ENCODE results near the gene LDLRAD4.
"Not testable (repeated sequence)": the region's sequence is repeated elsewhere in the genome, so short reads cannot be mapped to it uniquely, and the experiment has no call there.

Gene LDLRAD4

GRCh38 chr18:13480571-13481255, 262.2 kb downstream of the LDLRAD4 start:
- DNase-seq, result no peak

- DNase-seq, result no peak
Measured at GRCh38 chr18:13481331-13481730, 262.8 kb downstream of the LDLRAD4 start.

GRCh38 chr18:13481820-13482617, 263.5 kb downstream of the LDLRAD4 start:
- no peak for DNase-seq

- no peak for DNase-seq
Measured at GRCh38 chr18:13482618-13482945, 264.0 kb downstream of the LDLRAD4 start.

- DNase-seq, result no peak
Measured at GRCh38 chr18:13483316-13484270, 265.0 kb downstream of the LDLRAD4 start.

- DNase-seq, result no peak
Measured at GRCh38 chr18:13485182-13485581, 266.6 kb downstream of the LDLRAD4 start.

GRCh38 chr18:13485604-13486003, 267.0 kb downstream of the LDLRAD4 start:
- no peak for DNase-seq

- DNase-seq, result no peak
Measured at GRCh38 chr18:13486284-13486683, 267.7 kb downstream of the LDLRAD4 start.

- DNase-seq, result no peak
Measured at GRCh38 chr18:13486686-13487085, 268.1 kb downstream of the LDLRAD4 start.

- no peak for DNase-seq
Measured at GRCh38 chr18:13487237-13487636, 268.7 kb downstream of the LDLRAD4 start.

- DNase-seq, result no peak
Measured at GRCh38 chr18:13488281-13488929, 269.8 kb downstream of the LDLRAD4 start.

GRCh38 chr18:13489303-13489702, 270.7 kb downstream of the LDLRAD4 start:
- DNase-seq, result not testable (repeated sequence)

GRCh38 chr18:13491138-13491537, 272.6 kb downstream of the LDLRAD4 start:
- DNase-seq, result no peak

- no peak for DNase-seq
Measured at GRCh38 chr18:13492314-13492713, 273.8 kb downstream of the LDLRAD4 start.

GRCh38 chr18:13493079-13493478, 274.5 kb downstream of the LDLRAD4 start:
- DNase-seq, result no peak

- no peak for DNase-seq
Measured at GRCh38 chr18:13493725-13494124, 275.2 kb downstream of the LDLRAD4 start.

GRCh38 chr18:13494871-13495445, 276.4 kb downstream of the LDLRAD4 start:
- no peak for DNase-seq

- DNase-seq, result no peak
Measured at GRCh38 chr18:13495961-13496360, 277.4 kb downstream of the LDLRAD4 start.

- no peak for DNase-seq
Measured at GRCh38 chr18:13496691-13497281, 278.2 kb downstream of the LDLRAD4 start.

- DNase-seq, result no peak
Measured at GRCh38 chr18:13499803-13500202, 281.2 kb downstream of the LDLRAD4 start.

GRCh38 chr18:13500227-13500865, 281.8 kb downstream of the LDLRAD4 start:
- no peak for DNase-seq
